ENCODE measurements around the gene METTL5.
A peak's percentile ranks its signal among the peaks of the same experiment; 100 is the strongest.

Gene METTL5

GRCh38 chr2:169815849-169816248 lies 8.9 kb downstream of the METTL5 start:
- Histone ChIP-seq H3K9me3 (no peaks in the 10 kb centered on the region), H3K4me3 (no peak overlapping the region), H3K27me3 (no peaks in the 10 kb centered on the region), H3K27ac (no peak overlapping the region), H3K4me1 (peaks cover 0 to 20% (median 5%) of the 10 kb centered on the region in 4 donors), H3K36me3 (peaks cover 68 to 86% (median 75%) of the 10 kb centered on the region in 3 donors)
- intact Hi-C loops (cut with DNase I; ENCODE audit: low total_unique reads): no loop called here
- TF ChIP-seq, protein P1, sequence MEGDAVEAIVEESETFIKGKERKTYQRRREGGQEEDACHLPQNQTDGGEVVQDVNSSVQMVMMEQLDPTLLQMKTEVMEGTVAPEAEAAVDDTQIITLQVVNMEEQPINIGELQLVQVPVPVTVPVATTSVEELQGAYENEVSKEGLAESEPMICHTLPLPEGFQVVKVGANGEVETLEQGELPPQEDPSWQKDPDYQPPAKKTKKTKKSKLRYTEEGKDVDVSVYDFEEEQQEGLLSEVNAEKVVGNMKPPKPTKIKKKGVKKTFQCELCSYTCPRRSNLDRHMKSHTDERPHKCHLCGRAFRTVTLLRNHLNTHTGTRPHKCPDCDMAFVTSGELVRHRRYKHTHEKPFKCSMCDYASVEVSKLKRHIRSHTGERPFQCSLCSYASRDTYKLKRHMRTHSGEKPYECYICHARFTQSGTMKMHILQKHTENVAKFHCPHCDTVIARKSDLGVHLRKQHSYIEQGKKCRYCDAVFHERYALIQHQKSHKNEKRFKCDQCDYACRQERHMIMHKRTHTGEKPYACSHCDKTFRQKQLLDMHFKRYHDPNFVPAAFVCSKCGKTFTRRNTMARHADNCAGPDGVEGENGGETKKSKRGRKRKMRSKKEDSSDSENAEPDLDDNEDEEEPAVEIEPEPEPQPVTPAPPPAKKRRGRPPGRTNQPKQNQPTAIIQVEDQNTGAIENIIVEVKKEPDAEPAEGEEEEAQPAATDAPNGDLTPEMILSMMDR (IDR thresholded peaks at IDR 0.05): no peak
- DNase-seq: no peak

DNA sequence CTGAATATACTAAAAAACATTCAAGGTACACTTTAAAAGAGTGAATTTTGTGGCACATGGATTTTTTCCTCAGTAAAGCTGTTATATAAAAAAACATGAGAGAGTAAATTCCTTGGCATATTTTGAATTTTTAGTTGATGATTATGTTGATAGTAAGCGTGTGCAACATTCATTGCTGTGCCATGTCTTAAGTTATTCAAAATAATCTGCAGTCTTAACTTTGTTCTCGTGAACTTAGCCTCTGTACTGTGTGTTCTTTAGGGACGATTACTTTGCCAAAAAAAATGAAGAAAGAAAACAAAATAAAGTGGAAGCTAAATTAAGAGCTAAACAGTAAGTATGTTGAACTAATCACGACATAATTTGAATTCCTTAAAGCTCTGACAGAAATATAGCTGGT lies 16.5 kb downstream of the METTL5 start:
- Histone ChIP-seq H3K4me1 (peaks cover 0 to 44% (median 10%) of the 10 kb centered on the region in 4 donors), H3K4me3 (no peak overlapping the region), H3K27ac (peak overlapping the region; percentile 2 to 39), H3K36me3 (peaks cover 66 to 81% (median 77%) of the 10 kb centered on the region in 3 donors), H3K27me3 (no peaks in the 10 kb centered on the region), H3K9me3 (no peaks in the 10 kb centered on the region)
- TF ChIP-seq, protein P1 (IDR thresholded peaks at IDR 0.05): no peak
- no peak for DNase-seq
- intact Hi-C loops (cut with DNase I; ENCODE audit: low total_unique reads): no loop called here

DNA sequence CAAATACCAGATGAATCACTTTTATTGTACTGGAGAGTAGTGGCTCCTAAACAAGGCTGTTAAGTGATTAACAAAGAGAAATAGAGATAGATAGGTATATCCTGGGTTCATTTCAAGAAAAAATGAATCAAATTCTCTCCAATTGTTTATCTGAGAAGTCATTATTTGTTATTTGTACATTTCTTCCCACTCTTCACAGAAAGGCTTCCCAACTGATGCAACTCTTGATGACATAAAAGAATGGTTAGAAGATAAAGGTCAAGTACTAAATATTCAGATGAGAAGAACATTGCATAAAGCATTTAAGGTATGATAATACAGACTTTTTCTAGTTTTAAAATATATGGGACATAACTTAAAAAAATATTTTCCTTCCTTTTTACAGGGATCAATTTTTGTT lies 18.1 kb downstream of the METTL5 start:
- Histone ChIP-seq H3K4me3 (no peak overlapping the region), H3K27ac (peak overlapping the region; percentile 20 to 39), H3K4me1 (peaks cover 0 to 57% (median 18%) of the 10 kb centered on the region in 4 donors), H3K27me3 (no peaks in the 10 kb centered on the region), H3K36me3 (peaks cover 54 to 69% (median 66%) of the 10 kb centered on the region in 3 donors), H3K9me3 (no peaks in the 10 kb centered on the region)
- TF ChIP-seq, protein P1 (IDR thresholded peaks at IDR 0.05): no peak
- DNase-seq: no peak
- intact Hi-C loops (cut with DNase I; ENCODE audit: low total_unique reads): no loop called here

- H3K27ac ChIP-seq: no peak overlapping the region
- TF ChIP-seq, protein P1 (IDR thresholded peaks at IDR 0.05): no peak
- H3K36me3 ChIP-seq: peaks cover 27 to 43% (median 37%) of the 10 kb centered on the region in 3 donors
- H3K27me3 ChIP-seq: no peaks in the 10 kb centered on the region
- no peak for DNase-seq
- intact Hi-C loops (cut with DNase I; ENCODE audit: low total_unique reads): no loop called here
- H3K4me1 ChIP-seq: peaks cover 0 to 54% (median 20%) of the 10 kb centered on the region in 4 donors
- H3K9me3 ChIP-seq: no peaks in the 10 kb centered on the region
- no peak overlapping the region for H3K4me3 ChIP-seq
These were observed 21.2 kb downstream of the METTL5 start for GRCh38 chr2:169803480-169803879.

GRCh38 chr2:169798718-169799592 lies 25.8 kb downstream of the METTL5 start, which contains the start of gene SSB:
TSS of gene SSB (plus strand) at chr2:169798871. CDS start at chr2:169800961, 2,090 bp downstream.
- H3K4me3 ChIP-seq: peak within 1 kb of the TSS; percentile 79 to 86

More at GRCh38 chr2:169798718-169799592, 25.8 kb downstream of the METTL5 start, which contains the start of gene SSB:
- peaks cover 0 to 32% (median 15%) of the 10 kb centered on the region in 4 donors for H3K4me1 ChIP-seq
- H3K36me3 ChIP-seq: peaks cover 7 to 12% (median 7%) of the 10 kb centered on the region in 3 donors
- peak within 1 kb of the TSS; percentile 85 to 89 for H3K27ac ChIP-seq
- intact Hi-C loops (cut with DNase I; ENCODE audit: low total_unique reads): loop anchor here (2.0 to 10.0 kb wide), 2 partner anchors 66 to 104 kb away; partner anchors contain the start of genes CFAP210, KLHL23 and PHOSPHO2
- H3K27me3 ChIP-seq: no peaks in the 10 kb centered on the region
- peak; percentile 90 to 94 for DNase-seq
- H3K9me3 ChIP-seq: no peaks in the 10 kb centered on the region
- TF ChIP-seq, protein P1 (IDR thresholded peaks at IDR 0.05): peak in 1 of 2 experiments; percentile 9

Measured in tibial artery (tissue), 4 donors.